ENCODE data around the gene FAM177A1.
"Not testable (repeated sequence)": the region's sequence is repeated elsewhere in the genome, so short reads cannot be mapped to it uniquely, and the experiment has no call there.

The FAM177A1 gene

DNA sequence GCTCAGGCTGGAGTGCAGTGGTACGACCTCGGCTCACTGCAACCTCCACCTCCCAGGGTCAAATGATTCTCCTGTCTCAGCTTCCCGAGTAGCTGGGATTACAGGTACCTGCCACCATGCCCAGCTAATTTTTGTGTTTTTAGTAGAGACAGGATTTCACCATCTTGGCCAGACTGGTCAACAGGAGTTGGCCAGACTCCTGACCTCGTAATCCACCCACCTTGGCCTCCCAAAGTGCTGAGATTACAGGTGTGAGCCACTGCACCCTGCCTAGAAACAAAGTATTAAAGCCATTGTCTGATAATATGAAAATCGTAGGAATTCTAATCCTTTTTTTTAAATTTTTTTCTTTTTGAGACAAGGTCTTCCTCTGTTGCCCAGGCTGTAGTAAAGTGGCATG is 19.7 kb downstream of the FAM177A1 start:
- not testable (repeated sequence) for DNase-seq

DNA sequence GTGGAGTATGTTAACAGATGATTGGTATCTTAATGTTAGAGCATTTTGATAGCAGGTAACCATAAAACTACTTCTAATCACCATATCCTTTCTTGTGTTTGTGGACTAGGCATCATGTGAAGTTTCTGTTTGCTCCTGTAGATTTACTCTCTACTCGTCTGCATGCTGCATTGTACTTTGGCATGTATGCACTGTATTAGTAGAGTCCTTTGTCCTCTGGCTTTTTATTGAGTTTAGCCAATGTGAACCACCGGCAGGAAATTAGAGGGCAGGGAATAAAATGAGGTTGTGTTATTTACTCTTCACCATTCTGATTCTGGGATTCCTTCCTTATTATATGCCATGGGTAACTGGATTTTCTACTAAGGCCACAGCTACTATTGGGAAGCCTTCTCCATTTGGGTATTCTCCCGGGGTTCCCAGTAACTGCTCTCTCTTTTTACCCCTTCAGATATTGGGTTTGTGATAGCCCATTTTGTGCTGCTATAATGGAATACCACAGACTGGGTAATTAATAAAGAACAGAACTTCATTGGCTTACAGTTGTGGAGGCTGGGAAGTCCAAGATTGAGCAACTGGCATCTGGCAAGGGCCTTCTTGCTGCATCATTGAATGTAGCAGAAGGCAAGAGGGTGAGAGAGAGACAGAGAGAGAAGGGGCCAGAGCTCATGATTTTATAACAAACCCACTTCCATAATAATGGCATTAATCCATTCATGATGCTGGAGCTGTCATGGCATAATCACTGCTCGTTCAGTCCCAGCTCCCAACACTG is 22.4 kb downstream of the FAM177A1 start:
- DNase-seq = no peak

DNA sequence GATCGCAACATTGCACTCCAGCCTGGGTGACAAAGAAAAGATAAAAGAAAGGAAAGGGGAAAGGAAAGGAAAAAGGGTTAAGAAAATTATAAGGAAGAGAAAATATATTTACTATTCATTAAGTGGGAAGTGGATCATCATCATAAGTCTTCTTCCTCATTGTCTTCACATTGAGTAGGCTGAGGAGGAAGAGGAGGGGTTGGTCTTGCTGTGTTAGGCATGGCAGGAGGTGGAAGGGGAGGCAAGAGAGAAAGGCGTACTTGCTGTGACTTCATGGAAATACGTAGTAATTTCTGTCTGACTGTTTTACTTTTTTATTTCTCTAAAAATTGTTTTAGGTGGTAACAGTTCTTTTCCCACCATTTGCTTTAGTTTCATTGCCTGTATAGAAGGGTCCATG is 26.2 kb downstream of the FAM177A1 start:
- DNase-seq = no peak

DNA sequence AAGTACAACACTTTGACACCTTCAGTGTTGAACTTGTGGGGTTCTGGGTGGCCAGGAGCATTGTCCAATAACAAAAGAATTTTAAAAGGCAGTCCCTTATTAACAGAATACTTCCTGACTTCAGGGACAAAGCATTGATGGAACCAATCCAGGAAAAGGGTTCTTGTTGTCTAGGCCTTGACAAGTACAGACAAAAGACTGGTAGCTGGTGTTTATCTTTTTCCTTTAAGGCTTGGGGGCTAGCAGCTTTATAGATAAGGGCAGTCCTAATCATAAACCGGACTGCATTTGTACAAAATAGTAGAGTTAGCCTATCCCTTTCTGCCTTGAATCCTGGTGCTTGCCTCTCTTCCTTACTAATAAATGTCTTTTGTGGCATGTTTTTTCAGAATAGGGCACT is 27.4 kb downstream of the FAM177A1 start:
- DNase-seq = no peak

DNA sequence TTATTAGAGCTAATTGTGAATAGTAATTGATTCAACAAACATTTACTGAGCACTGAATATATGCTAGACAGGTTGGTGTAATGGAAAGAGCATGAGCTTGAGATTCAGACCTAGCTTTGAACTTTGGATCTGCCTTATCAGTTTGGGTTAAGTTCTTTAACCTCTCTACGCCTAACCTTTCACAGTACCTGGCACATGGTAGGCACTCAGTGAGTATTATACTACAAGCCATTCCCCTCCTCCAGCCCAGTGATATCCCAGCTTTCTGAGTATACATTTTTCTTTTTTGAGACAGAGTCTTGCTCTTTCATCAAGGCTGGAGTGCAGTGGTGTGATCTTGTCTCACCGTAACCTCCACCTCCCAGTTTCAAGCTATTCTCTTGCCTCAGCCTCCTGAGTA is 32.0 kb downstream of the FAM177A1 start:
- no peak for DNase-seq

DNA sequence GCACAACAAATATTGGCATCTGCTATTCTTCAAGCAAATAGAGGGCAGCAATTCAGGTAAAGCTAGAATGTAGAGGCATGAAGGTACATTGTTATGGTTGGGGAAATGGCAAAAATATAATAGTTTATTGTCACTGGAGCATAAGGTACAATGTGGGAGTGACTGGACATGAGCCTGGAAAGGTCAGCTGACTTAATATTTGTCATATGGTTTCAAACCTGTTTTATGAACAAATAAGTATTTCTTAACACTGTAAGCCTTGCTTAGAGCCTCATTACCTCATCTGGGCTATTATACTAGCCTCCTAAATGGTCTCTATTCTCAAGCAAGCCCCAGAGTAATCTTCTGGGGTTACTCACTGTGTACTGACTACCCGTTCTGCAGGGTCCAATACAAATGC is 33.7 kb downstream of the FAM177A1 start:
- no peak for DNase-seq

DNA sequence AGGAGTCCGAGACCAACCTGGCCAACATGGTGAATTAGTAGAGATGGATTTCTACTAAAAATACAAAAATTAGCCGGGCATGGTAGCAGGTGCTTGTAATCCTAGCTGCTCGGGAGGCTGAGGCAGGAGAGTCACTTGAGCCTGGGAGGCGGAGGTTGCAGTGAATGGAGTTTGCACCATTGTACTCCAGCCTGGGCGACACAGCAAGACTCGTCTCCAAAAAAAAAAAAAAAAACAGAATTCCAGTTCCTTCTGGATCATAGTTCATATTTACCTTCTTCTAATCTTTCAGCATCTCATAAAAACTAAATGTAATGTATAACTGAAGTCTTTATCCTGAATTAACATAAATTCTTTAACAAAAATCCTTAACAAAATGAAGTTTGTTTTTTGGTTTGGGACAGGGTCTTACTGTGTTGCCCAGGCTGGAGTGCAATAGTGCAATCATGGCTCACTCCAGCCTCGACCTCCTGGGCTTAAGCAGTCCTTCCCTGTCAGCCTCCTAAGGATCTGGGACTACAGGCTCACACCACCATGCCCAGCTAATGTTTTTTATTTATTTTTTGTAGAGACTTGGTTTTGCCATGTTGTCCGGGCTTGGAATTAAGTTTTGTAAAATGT is 37.6 kb downstream of the FAM177A1 start:
- DNase-seq = no peak

DNA sequence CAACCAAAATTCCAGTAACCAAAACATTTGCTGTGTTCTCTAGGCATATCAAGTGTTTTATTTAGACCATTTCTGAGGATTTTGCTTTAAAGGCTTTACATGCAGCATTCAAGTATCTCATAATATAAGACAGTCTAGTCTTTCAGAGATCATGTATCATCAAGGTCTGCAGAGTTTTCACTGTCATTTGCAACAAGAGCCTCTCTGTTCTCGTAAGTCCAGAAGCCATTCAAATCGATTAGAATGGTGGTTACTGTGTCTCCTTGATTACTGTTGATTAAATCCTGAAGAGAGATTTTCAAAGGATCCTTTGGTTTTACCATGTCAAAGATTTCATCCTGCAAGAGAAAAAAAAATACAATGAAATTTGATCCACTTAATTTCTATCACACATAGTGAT is 39.4 kb downstream of the FAM177A1 start:
- DNase-seq = no peak

DNA sequence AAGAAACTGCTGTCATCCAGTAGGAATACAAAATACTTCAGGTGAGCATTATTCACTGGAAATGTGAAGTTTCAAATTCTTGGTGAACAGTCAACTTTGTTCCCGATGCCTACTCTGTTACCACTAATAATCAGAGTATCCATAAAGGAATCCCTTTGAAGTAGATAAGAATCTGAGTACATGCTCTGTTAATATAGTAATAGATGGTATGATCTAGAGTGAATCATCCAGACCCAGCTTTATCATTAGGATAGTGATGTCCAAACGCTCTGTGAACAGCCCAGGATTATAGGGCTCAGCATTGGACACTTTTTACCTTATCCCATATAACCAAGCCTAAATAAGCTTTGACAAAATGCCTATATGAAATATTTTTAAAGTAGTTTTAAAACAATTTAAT is 42.4 kb downstream of the FAM177A1 start:
- no peak for DNase-seq

DNA sequence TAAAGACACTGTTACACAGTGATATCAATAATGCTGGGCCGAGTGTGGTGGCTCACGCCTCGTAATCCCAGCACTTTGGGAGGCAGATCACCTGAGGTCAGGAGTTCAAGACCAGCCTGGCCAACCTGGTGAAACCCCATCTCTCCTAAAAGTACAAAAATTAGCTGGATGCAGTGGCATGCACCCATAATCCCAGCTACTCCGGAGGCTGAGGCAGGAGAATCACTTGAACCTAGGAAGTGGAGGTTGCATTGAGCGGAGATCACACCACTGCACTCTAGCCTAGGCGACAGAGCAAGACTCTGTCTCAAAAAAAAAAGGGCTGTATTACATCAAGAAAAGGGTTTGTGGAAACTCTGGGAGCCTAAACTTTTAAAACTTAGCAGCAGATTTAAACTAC is 48.6 kb downstream of the FAM177A1 start:
- DNase-seq = not testable (repeated sequence)

DNA sequence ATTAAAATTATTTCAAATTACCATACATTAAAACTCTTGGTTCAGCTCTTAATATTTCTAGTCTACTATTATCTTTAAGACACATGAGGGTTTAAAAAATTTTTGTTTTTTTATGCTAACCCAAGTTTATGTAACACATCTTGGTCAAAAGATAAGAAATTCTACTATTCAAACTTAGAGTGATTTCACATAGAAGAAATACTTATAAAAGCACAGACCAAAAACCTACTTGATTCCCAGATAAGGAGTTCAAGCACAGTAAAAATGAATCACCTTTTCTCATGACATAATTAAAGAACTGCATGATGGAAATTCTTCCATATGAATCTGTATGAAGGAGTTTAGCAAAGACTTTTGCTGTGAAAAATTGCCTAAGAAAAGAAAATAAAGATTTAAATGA is 61.8 kb downstream of the FAM177A1 start:
- no peak for DNase-seq

DNA sequence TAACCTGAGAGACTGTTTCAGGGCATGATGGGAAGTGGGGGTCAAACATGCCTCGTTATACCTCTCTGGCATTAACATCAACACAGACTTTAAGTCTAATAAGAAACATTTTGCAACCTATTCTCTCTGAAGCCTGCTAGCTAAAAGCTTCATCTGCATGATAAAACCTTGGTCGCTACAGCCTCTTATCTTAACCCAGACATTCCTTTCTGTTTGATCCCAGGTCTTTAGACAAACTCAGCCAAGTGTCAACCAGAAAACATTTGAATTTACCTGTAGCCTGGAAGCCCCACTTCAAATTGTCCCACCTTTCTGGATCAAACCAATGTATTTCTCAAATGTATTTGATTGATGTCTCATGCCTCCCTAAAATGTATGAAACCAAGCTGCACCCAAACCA is 66.6 kb downstream of the FAM177A1 start:
- no peak for DNase-seq

DNA sequence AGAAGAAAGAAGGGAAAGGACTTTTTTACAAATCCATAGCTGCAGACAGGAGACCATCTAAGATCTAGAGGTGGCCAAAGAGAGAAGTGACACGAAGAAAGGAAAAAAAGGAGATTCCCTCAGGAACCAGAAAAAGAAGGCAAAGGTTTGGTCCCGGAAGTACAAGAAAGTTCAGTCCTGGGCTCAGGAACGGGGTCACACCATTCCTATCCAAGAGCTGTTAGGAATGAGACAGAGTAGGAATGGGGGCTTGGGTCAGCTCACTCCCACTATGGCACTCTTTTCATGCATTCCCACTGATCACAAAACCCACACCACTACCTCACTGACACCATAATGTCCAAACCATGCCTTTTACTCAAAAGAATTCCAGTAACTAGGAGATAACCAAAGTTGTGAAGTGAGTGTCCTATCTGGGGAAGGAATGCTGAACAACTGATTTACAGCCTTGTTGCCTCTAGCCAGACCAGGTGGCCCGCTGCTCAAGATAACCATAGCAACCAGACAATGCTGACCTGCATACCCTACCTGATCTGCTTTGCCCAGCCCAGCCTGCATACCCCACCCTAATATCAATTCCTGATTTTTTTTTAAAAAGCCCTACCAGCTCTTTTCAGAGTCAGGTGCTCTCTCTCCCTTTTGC is 67.4 kb downstream of the FAM177A1 start:
- no peak for DNase-seq

DNA sequence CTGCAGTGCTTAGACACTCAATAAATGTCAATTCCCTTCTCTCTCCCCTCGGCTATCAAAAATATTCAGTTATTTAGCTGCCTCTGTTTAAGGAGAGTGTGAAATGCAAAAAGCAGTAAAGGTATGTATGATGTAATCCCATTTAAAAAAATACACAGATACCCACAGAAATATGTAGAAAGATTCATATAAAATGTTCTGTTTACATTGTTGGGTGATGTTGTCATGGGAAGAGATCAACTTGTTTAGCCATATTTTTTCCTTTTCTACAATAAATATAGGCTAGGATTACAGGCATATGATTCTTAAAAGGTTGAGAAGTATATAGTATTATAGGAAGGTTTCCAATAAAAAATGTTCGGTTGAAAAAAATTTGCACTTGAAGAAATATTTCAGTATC is 68.0 kb downstream of the FAM177A1 start:
- no peak for DNase-seq

DNA sequence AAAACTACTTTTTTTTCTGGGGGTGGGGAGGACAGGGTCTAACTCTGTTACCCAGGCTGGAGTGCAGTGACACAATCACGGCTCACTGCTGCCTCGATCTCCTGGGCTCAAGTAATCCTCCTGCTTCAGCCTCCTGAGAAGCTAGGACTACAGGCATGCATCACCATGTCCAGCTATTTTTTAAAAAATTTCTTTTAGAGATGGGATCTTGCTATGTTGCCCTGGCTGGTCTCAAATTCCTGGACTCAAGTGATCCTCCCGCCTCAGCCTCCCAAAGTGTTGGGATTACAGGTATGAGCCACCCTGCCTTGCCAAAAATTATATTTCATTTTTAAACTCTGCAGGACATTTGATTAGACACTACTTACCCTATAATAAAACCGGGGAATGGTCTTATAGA is 70.2 kb downstream of the FAM177A1 start:
- DNase-seq = no peak

DNA sequence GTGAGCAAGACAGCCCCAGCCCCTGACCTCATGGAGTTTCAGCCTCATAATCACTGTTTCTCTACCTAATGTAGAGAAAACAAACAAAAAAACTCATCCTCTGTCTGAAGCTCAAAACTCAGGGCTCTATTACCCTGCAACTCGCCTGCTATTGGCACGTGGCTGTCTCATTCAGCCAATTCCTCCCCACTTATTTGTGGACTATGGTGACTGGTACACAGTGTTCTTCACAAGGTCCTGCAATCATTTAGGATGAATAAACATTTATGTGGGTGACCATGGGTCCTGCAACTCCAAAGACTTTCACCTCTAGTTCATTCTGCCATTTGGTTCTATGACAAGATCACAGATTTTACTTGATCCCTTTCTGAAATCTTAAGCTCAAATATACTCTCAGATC is 71.0 kb downstream of the FAM177A1 start:
- no peak for DNase-seq

DNA sequence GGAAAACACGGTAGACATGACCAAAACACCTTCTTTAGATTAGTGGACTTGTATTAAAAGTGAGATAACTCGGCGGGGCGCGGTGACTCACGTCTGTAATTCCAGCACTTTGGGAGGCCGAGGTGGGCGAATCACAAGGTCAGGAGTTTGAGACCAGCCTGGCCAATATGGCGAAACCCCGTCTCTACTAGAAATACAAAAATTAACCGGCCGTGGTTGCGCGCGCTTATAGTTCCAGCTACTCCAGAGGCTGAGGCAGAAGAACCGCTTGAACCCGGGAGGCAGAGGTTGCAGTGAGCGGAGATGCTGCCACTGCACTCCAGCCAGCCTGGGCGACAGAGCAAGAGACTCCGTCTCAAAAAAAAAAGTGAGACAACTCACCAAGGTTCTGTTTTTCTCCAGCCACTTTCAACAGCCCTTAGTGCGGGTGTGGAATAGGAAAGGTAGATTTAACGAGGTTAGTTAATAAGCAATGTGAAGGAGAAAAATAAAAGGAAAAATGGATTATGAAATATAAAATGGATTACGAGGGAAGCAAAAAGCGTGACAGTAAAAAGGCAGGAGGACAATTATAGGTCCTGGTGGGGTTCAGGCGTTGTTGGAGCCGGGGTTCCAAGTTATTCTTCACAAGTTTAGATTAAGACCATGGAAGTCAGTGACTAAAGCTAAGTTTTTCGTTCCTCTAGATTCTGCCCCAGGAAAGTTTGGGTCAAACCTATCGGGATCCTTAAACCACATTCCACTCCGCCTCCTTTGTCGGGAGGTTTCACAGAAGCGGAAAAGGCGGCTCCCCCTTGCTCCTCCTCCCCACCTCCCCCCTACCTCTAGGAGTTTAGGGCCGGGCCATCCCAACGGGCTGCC is 75.2 kb downstream of the FAM177A1 start:
- DNase-seq = no peak

DNA sequence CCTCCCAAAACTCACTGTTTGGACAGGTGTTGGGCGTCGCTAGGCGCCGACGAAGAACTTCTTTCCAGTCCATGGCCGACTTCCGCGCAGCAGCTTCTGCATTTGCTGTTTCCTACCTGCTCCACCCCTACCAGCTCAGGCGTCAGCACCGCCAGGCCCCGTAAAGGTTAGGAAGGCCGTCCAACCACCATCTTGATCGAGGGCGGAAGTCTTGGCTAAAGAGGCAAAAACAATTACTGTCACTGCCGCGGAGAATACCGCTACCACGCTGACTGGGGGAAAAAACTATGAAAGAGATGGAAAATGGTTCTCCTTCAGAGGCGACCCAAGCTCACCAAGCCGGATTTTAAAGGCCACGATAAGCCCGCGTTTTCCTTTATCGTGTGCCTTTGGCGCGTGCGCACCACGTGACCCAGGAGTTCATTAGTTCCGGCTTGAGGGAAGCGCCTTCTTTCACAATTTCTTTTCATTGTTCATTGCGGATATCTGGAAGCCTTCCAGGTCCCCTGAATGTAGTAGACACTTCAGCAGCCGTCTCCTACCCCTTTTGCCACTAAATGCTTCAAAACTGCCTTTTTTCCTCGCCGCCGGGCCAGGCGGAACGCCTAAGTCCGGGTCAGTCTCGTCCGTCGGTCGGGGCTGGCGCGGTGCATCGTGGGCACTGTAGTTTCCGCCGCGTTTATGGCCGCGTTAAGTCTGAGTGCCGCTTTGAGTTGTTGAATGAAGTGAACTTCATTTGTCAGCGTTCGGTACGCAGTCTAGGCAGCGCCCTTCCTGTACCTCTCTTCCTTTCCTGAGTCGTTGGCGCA is 76.0 kb downstream of the FAM177A1 start, which contains the start of the genes PPP2R3C and PRORP:
Gene PPP2R3C, minus strand, starts transcription at position 104 of the 809 bp plus-strand sequence. Its CDS starts 31 bp downstream, at position 73.
Gene PRORP, plus strand, starts transcription at position 666 of the 809 bp plus-strand sequence. CDS start 694 bp downstream, outside the sequence.
- peak; percentile 94 to 97 for DNase-seq

DNA sequence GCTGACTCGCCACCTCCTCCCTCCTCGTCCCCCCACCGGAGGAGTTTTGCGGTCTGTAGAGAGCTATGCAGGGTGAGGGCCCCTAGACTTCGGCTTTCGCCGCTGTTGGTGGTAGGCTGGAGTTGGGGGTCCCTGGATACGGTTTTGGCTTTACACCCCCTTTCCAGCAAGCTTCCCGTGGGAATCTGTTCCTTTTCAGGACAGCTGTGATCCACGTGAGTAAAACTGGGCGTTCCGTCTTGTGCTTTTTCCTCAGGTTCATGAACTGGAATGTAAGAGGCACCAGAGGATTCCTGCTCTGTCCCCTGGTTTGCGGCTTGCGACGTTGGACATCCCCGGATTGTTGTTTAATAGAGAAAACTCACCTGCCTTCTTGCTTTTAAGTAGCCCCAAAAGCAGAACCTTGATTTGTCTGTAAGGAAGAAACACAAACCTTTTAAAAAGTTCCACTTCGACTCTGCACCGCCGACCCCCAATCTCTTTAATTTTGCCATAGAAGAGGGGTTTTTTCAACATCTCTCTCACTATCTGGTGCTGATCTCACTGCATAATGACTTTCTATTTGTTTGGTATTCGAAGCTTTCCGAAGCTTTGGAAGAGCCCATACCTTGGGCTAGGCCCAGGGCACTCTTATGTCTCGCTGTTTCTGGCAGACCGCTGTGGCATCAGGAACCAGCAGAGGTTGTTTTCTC is 76.8 kb downstream of the FAM177A1 start:
- DNase-seq = peak in 1 of 2 donors; percentile 32

DNA sequence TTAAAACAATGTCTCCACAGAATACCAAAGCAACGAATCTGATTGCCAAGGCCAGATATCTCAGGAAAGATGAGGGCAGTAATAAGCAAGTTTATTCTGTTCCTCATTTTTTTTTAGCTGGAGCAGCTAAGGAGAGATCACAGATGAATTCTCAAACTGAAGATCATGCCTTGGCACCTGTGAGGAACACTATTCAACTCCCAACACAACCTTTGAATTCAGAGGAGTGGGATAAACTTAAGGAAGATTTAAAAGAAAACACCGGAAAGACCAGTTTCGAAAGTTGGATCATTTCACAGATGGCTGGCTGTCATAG is 77.3 kb downstream of the FAM177A1 start:
- DNase-seq = no peak

DNA sequence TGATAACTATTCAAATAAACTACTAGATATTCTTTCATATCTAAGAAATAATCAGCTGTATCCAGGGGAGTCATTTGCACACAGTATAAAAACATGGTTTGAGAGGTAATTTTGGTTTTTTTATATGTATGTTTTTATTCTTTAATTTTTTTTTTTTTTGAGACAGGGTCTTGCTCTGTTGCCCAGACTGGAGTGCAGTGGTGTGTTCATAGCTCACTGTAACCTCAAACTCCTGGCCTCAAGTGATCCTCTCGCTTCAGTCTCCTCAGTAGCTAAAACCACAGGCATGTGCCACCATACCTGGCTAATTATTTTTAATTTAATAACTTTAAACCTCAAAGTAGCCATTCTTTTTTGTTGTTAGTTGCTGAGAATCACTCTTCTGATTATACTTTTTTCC is 78.1 kb downstream of the FAM177A1 start:
- DNase-seq = no peak
